GOT3 (cell line): ENCODE measurements around the gene IL27RA.

Source experiments
- DNase-seq: peaks from one replicate; lab custom pipeline; 2025; ENCODE audit warnings: mixed read lengths; lab: John Stamatoyannopoulos, UW

The IL27RA gene

DNA sequence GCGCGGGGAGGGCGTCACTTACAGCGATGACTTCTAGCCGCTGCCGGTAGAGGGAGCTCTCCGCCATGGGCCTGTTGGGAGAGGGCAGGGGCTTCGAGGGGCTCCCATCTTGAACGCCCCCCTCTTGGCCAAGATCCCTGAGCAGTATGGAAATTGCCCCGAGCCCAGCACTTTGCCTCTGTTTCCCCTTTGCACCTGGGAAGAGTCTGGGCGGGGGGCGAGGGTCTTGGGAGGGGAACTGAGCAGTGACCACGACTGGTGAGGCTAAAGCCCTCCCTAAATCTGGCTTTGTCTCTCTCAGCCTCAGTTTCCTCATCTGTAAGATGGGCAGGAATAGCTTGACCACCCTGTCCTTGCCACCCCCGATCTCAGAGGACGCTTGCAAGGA is 27.5 kb downstream of the IL27RA start:
- DNase-seq: no peak

- DNase-seq: no peak
Measured at GRCh38 chr19:14059652-14060155, 28.1 kb downstream of the IL27RA start.

GRCh38 chr19:14061081-14061749 is 29.7 kb downstream of the IL27RA start:
- no peak for DNase-seq

GRCh38 chr19:14061751-14062557 is 30.4 kb downstream of the IL27RA start, which contains the start of gene PALM3:
Gene PALM3 (minus strand): TSS chr19:14062076. CDS start chr19:14061980, 96 bp downstream.
- DNase-seq: no peak

- no peak for DNase-seq
Measured at GRCh38 chr19:14062558-14062855, 30.9 kb downstream of the IL27RA start.

DNA sequence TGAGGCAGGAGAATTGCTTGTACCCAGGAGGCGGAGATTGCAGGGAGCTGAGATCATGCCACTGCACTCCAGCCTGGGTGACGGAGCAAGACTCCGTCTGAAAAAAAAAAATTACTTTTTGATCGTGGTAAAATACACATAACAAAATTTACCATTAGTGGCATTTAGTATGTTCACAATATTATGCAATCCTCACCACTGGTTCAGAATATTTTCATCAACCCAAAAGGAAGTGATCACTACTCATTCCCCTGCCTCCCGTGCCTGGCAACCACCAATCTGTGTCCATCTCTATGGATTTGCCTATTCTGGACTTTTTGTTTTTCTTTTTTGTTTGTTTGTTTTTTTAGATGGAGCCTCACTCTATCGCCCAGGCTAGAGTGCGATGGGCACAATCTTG is 31.5 kb downstream of the IL27RA start:
- no peak for DNase-seq

GRCh38 chr19:14066134-14066533 is 34.6 kb downstream of the IL27RA start:
- DNase-seq: no peak

GRCh38 chr19:14070268-14071050 is 38.9 kb downstream of the IL27RA start:
- DNase-seq: no peak

DNA sequence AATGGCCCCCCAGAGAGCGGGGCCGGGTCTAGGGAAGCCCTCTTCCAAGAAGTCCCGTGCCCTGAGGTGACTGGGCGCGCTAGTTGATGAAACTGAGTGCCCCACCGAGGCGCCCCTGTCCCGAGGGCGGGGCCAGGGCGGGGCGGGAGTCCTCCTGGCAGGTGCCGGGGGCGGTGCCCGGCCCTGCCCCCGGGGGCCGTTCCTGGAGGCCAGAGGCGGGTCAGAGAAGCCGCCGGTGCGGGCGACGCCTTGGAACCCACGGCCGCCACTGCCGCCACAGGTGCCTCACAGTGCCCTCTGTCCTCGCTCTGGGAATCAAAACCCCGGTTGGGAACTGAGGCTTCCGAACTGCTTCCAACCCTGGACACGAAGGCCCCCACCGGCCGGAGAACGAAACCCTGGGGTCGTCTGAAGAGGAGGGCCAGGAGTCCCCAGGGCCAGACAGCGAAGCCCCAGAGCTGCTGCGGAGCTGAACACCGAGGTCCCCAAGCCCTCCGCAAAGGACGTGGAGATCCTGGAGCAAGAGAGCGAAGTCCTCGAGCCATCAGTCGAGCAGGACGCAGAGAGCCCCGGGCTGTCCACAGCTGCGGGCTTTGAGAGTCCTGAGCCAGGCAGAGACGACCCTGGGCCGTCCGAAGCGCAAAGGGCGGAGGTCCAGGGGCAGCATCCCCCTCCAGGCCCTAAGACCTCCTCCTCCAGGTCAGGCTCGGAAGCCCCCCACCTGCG is 41.1 kb downstream of the IL27RA start, which contains the start of gene MISP3:
Gene MISP3 (plus strand): TSS at position 252 of the 726 bp plus-strand sequence. CDS start 524 bp downstream, outside the sequence.
- DNase-seq: no peak

GRCh38 chr19:14073261-14073924 is 41.8 kb downstream of the IL27RA start:
- peak; percentile 55 for DNase-seq

DNA sequence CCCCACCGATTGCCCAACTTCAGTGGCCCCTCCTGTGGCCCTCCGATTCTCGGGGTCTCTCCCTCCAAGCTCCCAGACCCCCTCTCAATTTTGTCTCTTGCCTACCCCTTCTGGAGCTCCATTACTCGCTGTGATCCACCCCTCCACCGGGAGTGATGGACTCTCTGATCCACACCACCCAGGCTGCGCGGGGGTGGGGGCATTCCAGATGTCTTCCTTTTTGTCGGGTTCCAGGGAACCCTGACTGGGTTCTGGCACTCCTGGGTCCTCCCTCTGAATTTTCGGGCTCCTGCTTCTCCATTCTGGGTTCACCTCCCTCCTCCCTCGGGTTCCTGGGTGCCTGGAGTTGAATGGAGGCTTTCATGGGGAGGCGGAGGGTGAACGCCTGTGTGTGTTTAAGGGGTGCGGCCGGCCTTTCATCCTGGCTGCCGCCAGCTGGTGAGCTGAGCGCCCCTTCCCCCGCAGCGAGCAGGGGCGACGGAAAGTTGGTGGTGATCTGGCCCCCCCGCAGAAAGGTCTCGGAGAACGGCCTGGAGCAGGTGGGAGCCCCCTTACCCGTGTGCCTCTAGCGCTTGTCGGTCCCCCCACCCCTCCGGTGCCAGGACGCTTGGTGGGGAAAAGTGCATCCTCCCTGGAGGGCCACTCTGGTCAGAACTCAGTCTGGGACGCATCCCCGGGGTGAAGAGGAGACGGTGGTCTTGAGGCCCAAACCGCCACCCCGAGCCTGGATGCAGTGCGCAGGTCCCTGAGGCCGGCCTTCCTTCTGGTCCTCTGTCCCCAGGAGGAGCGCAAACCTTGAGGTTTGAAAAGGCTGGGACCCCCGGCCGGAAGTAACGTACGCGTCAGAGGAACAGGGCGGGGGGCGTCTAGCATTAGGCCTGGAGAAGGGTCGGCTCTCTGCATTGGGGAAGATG is 42.6 kb downstream of the IL27RA start:
- no peak for DNase-seq

DNA sequence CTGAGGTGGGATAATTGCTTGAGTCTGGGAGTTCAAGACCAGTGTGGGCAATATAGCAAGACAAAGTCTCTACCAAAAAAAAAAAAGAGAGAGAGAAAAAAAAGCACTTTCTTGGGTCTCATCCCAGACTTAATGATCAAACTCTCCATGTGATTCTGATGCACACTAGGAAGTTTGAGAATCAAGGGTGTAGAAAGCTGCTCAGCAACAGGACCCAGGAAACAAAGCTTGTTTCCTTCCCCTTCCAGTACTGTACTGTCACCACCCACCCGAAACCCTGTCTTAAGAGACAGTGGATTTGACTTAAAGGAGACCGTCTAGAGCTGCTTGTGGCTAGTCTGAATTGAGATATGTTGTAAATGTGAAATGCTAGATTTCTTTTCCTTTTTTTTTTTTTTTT is 46.8 kb downstream of the IL27RA start:
- DNase-seq: no peak

DNA sequence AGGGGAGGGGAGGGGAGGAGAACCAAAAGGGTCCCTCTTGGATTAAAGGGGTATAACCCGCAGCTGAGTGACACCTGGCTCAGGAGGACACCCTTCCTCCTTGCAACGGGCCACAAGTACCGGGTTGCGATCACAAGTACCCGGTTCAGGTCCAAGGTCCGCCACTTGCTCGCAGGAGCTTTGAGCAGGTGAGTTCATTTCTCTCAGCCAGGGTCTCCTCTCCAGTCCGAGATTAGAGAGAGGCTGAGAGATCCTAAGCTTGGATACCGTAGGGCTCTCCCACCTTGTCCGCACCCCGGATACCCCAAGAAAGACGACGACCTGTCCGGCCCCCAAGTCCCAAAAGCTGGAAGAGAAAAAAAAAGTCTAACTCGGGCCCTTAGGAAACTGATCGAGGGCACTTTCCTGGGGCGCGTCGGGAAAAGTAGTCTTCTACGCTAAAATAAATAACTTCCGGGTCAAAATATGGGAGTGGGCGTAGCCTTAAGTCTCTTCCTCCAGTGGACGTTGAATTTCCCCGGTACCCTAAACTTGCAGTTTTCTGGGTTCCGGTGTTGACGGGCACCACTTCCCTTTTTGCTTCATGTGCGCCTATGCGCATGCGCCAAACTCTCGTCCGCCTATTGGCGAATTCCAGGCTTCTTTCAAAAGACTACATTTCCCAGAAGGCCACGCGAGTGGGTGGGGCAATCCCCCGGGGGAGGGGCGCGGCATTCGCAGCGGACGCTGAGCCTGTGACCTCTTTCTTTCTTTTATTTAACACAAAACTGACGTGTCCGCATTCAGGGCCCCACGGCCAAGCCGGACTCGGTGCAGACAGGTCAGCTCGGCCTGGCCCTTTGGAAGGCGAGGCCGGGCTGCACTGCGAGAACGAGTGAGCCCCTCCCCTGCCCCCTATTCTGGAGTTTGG is 49.6 kb downstream of the IL27RA start:
- peak; percentile 98 for DNase-seq

- no peak for DNase-seq
Measured at GRCh38 chr19:14081797-14082674, 50.5 kb downstream of the IL27RA start.

DNA sequence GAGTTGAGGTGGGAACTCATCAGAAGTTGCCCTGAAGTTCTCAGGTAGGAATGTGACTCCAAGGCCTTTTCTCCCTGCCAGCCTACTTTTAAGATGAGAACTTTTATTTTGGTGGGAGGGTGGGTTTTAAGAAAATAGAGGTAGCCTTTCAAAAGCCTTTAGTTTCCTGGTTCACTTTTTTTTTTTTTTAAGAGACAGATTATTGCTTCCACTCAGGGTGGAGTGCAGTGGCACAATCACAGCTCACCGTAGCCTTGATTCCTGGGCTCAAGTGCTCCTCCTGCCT is 51.1 kb downstream of the IL27RA start:
- no peak for DNase-seq

DNA sequence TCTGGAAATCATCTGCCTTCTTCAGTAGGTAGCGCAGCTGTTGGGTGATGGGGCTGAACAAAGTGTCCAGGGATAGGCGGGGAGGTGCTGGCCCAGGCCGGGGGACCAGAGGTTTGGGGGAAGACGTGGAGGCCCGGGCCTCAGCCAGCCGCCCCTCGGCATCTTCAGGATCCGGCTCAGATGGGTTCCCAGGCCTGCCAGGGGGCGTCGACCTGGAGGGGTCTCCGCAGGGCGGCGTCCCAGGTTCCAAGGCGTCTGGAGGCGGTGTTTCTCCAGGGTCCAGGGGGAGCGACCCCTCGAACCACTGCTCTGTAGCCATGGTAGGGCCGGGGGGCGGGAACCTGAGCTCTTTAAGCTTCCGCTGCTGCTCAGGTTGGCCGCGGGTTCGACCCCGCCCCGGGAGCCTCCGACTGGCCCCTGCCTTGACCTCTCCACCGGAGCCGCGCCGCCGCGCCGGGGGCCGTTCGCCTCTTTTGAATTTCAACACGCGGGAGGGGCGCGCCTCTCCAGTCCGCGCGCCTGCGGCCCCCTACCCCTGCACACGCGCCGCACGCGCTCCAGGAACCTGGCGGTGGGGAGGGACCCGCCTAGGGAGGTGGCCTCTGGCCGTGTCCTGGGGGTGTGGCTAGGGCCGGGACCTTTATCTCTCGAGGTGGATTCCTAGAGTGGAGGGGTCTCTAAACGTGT is 53.9 kb downstream of the IL27RA start, which contains the start of gene C19orf67:
Gene C19orf67 (minus strand): TSS at position 475 of the 687 bp plus-strand sequence. CDS start 156 bp downstream, at position 319.
- no peak for DNase-seq

- DNase-seq: no peak
Measured at GRCh38 chr19:14086098-14086497, 54.5 kb downstream of the IL27RA start.
